Lower leg skin (tissue), 4 donors: Measurements from ENCODE around the gene RAB27B. TPM values are rescaled to one million over a fixed set of nuclear protein-coding genes. Genes with fewer than 3 reads are reported as not detected.

Experiments
- DNase-seq, 2 donors: peaks; one replicate each; pipeline ENCODE4 v3.0.0-alpha.2; 2019; ENCODE audit warnings: low spot score in 2 of 2
- H3K4me3 ChIP-seq: fragments of 200-600 bp; sonication (generic); 2 replicates; pipeline ENCODE4 v1.5.1; 2017; ENCODE audit warnings: mild to moderate bottlenecking, low read depth; ENCODE audit not compliant: poor library complexity, severe bottlenecking
- CTCF ChIP-seq, 3 donors: fragments of 450-650 bp; IDR thresholded peaks; one replicate each; pipeline ENCODE4 v1.5.1; 2016; ENCODE audit warnings: antibody characterized with exemption in 3 of 3, mild to moderate bottlenecking in 3 of 3, moderate library complexity in 2 of 3
- POLR2A ChIP-seq, 2 donors: fragments of 450-650 bp; IDR thresholded peaks; one replicate each; pipeline ENCODE4 v1.6.1; 2016 to 2017; ENCODE audit warnings: antibody characterized with exemption in 2 of 2, mild to moderate bottlenecking in 1 of 2, moderate library complexity in 1 of 2
- WGBS, 2 donors: methylation state at CpG; one replicate each; pipeline ENCODE4 v1.1.5; 2018; 5-methylcytosine and 5-hydroxymethylcytosine counted together
- intact Hi-C: fragments of 100-400 bp; cut with DNase I; formaldehyde crosslinking; loops from one replicate; pipeline ENCODE4 v1.15.0; 2023; ENCODE audit warnings: low total_unique reads
- total RNA-seq, 4 donors: library from RNA; depleted of rRNA; stranded (reverse); fragments of >200 nt; gene quantifications; one replicate each; pipeline ENCODE4 v1.1.0, GENCODE V29; 2016

The RAB27B gene
- total RNA-seq, 4 donors from 2014 or later, result 22.6 to 34.8 (median 27.2) TPM

GRCh38 chr18:54787121-54787520 is 41.2 kb upstream of the RAB27B start:
- intact Hi-C loops, result no loop called here
- DNase-seq, result no peak

GRCh38 chr18:54787616-54788015 is 40.7 kb upstream of the RAB27B start:
- H3K4me3 ChIP-seq, result no peak overlapping the region
- TF ChIP-seq POLR2A (IDR thresholded peaks at IDR 0.05) (no peak), CTCF (IDR thresholded peaks at IDR 0.05) (no peak)
- no peak for DNase-seq
- intact Hi-C loops, result no loop called here

More at GRCh38 chr18:54787121-54787520, 41.2 kb upstream of the RAB27B start:
- WGBS, 2 donors, result 26 to 42% methylated on average over 5 of the region's 5 CpGs
- no peak overlapping the region for H3K4me3 ChIP-seq
- TF ChIP-seq POLR2A (IDR thresholded peaks at IDR 0.05) (no peak), CTCF (IDR thresholded peaks at IDR 0.05) (no peak)

- 70 to 72% methylated on average over 1 of the region's 1 CpG for WGBS, 2 donors
- DNase-seq, result no peak
- intact Hi-C loops, result no loop called here
- no peak overlapping the region for H3K4me3 ChIP-seq
- TF ChIP-seq CTCF (IDR thresholded peaks at IDR 0.05), result no peak
- TF ChIP-seq POLR2A (IDR thresholded peaks at IDR 0.05), result no peak
Measured at GRCh38 chr18:54790109-54790508, 38.2 kb upstream of the RAB27B start.

GRCh38 chr18:54791657-54792056 is 36.6 kb upstream of the RAB27B start:
- DNase-seq, result no peak
- intact Hi-C loops, result no loop called here
- WGBS, 2 donors, result 96 to 97% methylated on average over 12 of the region's 12 CpGs
- TF ChIP-seq POLR2A (IDR thresholded peaks at IDR 0.05), result no peak
- no peak for TF ChIP-seq CTCF (IDR thresholded peaks at IDR 0.05)
- no peak overlapping the region for H3K4me3 ChIP-seq

- no peak for DNase-seq
- WGBS, 2 donors, result 90 to 98% methylated on average over 9 of the region's 9 CpGs
- no peak overlapping the region for H3K4me3 ChIP-seq
- intact Hi-C loops, result no loop called here
- TF ChIP-seq CTCF (IDR thresholded peaks at IDR 0.05), result no peak
Measured at GRCh38 chr18:54792079-54792478, 36.2 kb upstream of the RAB27B start.

- no peak for TF ChIP-seq CTCF (IDR thresholded peaks at IDR 0.05)
- no peak for TF ChIP-seq POLR2A (IDR thresholded peaks at IDR 0.05)
- 90 to 92% methylated on average over 1 of the region's 1 CpG for WGBS, 2 donors
- H3K4me3 ChIP-seq, result no peak overlapping the region
- intact Hi-C loops, result no loop called here
- DNase-seq, result no peak
Measured at GRCh38 chr18:54794823-54795222, 33.5 kb upstream of the RAB27B start.
